Heart right ventricle (tissue), 16 donors: ENCODE results near the gene GRPEL1. TPM values are rescaled to one million over a fixed set of nuclear protein-coding genes. Genes with fewer than 3 reads are reported as not detected.

Experiments used
- ATAC-seq, 8 donors: fragments of 200-7000 bp; cut with Tn5 transposase; one replicate each; pipeline ENCODE4 v1.9.1; 2020; ENCODE audit warnings: mild to moderate bottlenecking in 8 of 8, moderate library complexity in 8 of 8, moderate number of reproducible peaks in 1 of 8
- DNase-seq, 2 donors: peaks; one replicate each; pipeline ENCODE4 v3.0.0-alpha.2; 2020
- H3K27ac ChIP-seq, 10 donors: fragments of 200-600 bp; sonication (generic) in 2 of 10; one replicate each; pipeline versions ENCODE4 v1.5.0 to v1.8.0; 2020 to 2022; ENCODE audit warnings: mild to moderate bottlenecking in 3 of 10
- H3K27me3 ChIP-seq, 7 donors: fragments of 200-600 bp; one replicate each; pipeline ENCODE4 v1.8.0; 2021 to 2022; ENCODE audit warnings: mild to moderate bottlenecking in 2 of 7
- H3K36me3 ChIP-seq, 9 donors: fragments of 200-600 bp; sonication (generic) in 1 of 9; one replicate each; pipeline versions ENCODE4 v1.5.0 to v1.8.0; 2020 to 2022; ENCODE audit warnings: mild to moderate bottlenecking in 2 of 9
- H3K4me1 ChIP-seq, 9 donors: fragments of 200-600 bp; sonication (generic) in 1 of 9; one replicate each; pipeline versions ENCODE4 v1.5.0 to v1.8.0; 2020 to 2022; ENCODE audit warnings: mild to moderate bottlenecking in 4 of 9
- H3K4me3 ChIP-seq, 10 donors: fragments of 200-600 bp; sonication (generic) in 2 of 10; one replicate each; pipeline versions ENCODE4 v1.5.0 to v1.8.0; 2020 to 2022; ENCODE audit warnings: mild to moderate bottlenecking in 7 of 10, moderate library complexity in 2 of 10
- H3K9me3 ChIP-seq, 11 donors: fragments of 200-600 bp in 10 of 11; sonication (generic) in 2 of 11; one replicate each; pipeline versions ENCODE4 v1.5.0 to v1.8.0; 2013 to 2022; ENCODE audit warnings: mild to moderate bottlenecking in 2 of 11, control low read depth in 1 of 11, moderate library complexity in 1 of 11
- WGBS, 2 donors: extraction: QIAGEN DNeasy Blood & Tissue Kit; methylation state at CpG; one replicate each; pipeline ENCODE4 v1.1.7; 2013; ENCODE audit warnings: inconsistent platforms in 1 of 2; 5-methylcytosine and 5-hydroxymethylcytosine counted together
- intact Hi-C, 10 donors: fragments of 100-400 bp; cut with DNase I; formaldehyde crosslinking; loops; one replicate each; pipeline versions ENCODE4 v1.11.1 to v1.14.2; 2022
- polyA plus RNA-seq, 2 donors: library from polyadenylated mRNA; stranded (reverse); fragments of 200-250 nt; gene quantifications; one replicate each; pipeline ENCODE4 v1.2.3, GENCODE V29; 2013
- total RNA-seq, 10 donors: library from RNA; stranded (reverse); fragmentation: NEBNext Ultra II Directional in 3 of 10; extraction: Animal tissue kit (Norgen Biotek cat#: 25700) in 3 of 10; gene quantifications; one replicate each; pipeline versions ENCODE4 v1.2.1 to v1.2.4, GENCODE V29; 2021 to 2023
- TF ChIP-seq, protein P1 (sequence below), 9 donors: fragments of 200-600 bp; sonication (generic) in 2 of 9; IDR thresholded peaks; one replicate each; pipeline versions ENCODE4 v1.5.0 to v1.8.0; 2021 to 2022; ENCODE audit warnings: antibody characterized with exemption in 9 of 9, mild to moderate bottlenecking in 5 of 9, moderate library complexity in 1 of 9
- donor health status: Arrhythmogenic right ventricular cardiomyopathy.
- donor health status: ischemic (EF 13 %, LVEDD 7.1; RV severe dilation, severe dysfunction).
- donor health status: healthy with polysubstance abuse.
- donor health status: DM: no; HTN: yes; CAD: no.
- donor health status: DM: no; HTN: no; CAD: no.
- donor health status: ischemic (EF 25% LVEDD 6.9; RV normal size, moderate dysfunction).
- donor health status: ischemic (EF 25% LVEDD 5.7; RV mildly dilated, moderate dysfunction).
- donor health status: healthy.
- donor health status: DM: yes; HTN: yes; CAD: no.
- donor health status: Ischemic cardiomyopathy.
- donor health status: ischemic (EF 35%, LVEDD 5.7; RV mildly dilated, moderate dysfunction).
- donor health status: nonischemic (EF 11% LVEDD 7.7; RV severe dilation, severe dysfunction).
- donor health status: DM: yes; HTN: yes; CAD: no.
- donor health status: PGD.
- donor health status: ischemic (EF 29% LVEDD 5.4; RV normal size, mild dysfunction).
- donor health status: nonischemic (EF 23%, LVEDD 6.1; RV moderate dilation, normal function).

GRPEL1 gene
- total and polyA plus RNA-seq, 12 donors = 38.7 to 83.3 (median 55.8) TPM

DNA sequence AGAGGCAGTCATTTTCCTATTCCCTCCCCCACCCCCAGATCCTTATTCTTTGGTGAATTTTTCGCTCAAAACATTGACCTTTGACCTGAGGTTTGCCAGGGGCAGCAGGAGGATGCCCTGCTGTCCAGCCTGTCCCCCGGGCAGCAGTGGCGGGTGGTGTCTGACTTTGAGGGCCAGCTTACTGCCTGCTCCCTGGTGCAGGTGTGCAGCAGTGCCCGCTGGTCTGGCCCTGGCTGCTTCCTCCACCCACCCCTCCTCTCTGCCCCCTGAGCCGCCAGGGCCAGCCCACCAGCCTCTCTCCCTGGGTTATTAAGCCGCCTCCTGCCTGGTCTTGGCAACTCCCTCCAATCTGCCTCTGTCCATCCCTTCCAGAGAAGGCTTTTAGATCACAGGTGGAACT lies 40.8 kb upstream of the GRPEL1 start:
- no peaks in the 10 kb centered on the region for H3K9me3 ChIP-seq
- intact Hi-C loops = loop anchor here in 2 of 10 donors (5.0 to 10.0 kb wide), 2 partner anchors 49 to 76 kb away; no protein-coding TSS in a partner anchor
- no peak for ATAC-seq
- no peak overlapping the region for H3K27ac ChIP-seq
- no peaks in the 10 kb centered on the region for H3K27me3 ChIP-seq
- no peak overlapping the region for H3K4me3 ChIP-seq
- H3K4me1 ChIP-seq = peaks cover 0 to 7% (median 5%) of the 10 kb centered on the region in 9 donors
- 92 to 93% methylated on average over 6 of the region's 6 CpGs for WGBS, 2 donors
- DNase-seq = no peak
- no peaks in the 10 kb centered on the region for H3K36me3 ChIP-seq
- TF ChIP-seq, protein P1, sequence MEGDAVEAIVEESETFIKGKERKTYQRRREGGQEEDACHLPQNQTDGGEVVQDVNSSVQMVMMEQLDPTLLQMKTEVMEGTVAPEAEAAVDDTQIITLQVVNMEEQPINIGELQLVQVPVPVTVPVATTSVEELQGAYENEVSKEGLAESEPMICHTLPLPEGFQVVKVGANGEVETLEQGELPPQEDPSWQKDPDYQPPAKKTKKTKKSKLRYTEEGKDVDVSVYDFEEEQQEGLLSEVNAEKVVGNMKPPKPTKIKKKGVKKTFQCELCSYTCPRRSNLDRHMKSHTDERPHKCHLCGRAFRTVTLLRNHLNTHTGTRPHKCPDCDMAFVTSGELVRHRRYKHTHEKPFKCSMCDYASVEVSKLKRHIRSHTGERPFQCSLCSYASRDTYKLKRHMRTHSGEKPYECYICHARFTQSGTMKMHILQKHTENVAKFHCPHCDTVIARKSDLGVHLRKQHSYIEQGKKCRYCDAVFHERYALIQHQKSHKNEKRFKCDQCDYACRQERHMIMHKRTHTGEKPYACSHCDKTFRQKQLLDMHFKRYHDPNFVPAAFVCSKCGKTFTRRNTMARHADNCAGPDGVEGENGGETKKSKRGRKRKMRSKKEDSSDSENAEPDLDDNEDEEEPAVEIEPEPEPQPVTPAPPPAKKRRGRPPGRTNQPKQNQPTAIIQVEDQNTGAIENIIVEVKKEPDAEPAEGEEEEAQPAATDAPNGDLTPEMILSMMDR (IDR thresholded peaks at IDR 0.05) = no peak

DNA sequence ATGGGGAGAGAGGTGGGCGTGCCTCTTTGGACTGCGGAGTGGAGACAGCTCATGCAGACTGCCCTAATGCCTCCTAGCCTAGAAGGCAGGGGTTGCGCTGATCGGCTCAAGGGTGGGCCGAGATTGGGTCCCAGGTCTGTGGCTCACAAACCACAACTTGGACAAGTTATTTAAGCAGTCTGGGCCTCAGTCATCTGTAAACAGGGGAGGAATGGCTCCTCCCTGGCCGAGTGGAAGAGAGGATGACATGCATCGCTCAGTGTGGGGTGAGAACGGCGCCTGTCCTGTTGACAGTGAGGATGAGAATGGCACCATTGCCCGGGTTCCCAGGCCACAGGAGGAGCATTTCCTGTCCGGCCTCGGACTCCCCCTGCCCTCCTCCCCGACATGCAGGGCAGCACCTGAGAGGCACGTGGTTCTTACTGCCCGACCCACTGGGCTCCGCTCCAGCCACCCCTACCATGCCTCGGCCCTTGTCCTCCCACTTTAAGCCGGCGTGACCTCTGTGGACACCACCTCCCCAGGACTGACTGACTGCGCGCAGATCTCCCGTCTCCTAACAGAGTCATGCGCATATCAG lies 40.3 kb upstream of the GRPEL1 start:
- H3K9me3 ChIP-seq = no peaks in the 10 kb centered on the region
- 91 to 92% methylated on average over 23 of the region's 23 CpGs for WGBS, 2 donors

DNA sequence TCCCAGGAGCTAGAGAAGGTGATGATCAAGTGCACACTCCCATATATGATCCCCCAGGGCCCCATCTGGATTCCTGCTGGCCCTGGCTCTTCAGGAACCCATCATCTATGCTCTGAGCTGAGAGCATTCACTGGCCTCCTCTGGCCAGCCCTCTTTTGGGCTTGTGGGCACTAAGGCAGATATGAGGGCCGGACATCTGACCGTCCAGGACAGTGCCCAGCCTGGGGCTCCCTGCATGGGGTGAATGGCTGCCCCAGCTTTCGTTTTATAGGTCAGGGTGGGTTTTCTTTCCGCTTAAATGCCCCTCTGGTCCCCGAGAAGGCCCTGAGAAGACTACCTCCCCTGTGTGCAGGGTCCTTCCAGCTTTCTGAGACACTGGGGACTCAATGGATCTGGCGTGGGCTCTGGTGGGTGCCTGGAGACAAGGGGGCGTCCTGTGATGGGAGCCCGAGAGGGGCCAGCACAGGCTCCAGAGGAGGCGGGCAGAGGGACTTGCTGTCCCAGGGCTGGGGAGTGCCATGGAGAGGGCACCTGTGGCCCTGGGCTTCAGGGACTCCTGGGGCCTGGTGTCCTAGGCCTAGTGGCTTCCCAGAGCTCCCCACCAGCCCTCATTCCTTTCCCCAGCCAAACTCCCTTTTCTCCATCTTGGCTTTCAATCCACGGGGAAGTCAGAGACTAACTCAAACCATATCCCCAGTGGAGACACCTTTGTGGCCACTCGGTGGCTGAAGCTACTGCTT lies 39.5 kb upstream of the GRPEL1 start:
- ATAC-seq (no peak), DNase-seq (no peak)
- intact Hi-C loops = loop anchor here in 2 of 10 donors (5.0 to 10.0 kb wide), 2 partner anchors 50 to 77 kb away; no protein-coding TSS in a partner anchor
- peaks cover 0 to 20% (median 14%) of the 10 kb centered on the region in 9 donors for H3K4me1 ChIP-seq
- no peak overlapping the region for H3K27ac ChIP-seq
- H3K9me3 ChIP-seq = no peaks in the 10 kb centered on the region
- no peaks in the 10 kb centered on the region for H3K36me3 ChIP-seq
- TF ChIP-seq, protein P1 (IDR thresholded peaks at IDR 0.05) = no peak
- WGBS, 2 donors = 87 to 92% methylated on average over 11 of the region's 11 CpGs
- no peak overlapping the region for H3K4me3 ChIP-seq
- H3K27me3 ChIP-seq = no peaks in the 10 kb centered on the region

More for the DNA sequence above, 40.3 kb upstream of the GRPEL1 start:
- no peaks in the 10 kb centered on the region for H3K27me3 ChIP-seq
- intact Hi-C loops = loop anchor here in 2 of 10 donors (5.0 to 10.0 kb wide), 2 partner anchors 49 to 77 kb away; no protein-coding TSS in a partner anchor
- no peak for ATAC-seq
- no peak overlapping the region for H3K4me3 ChIP-seq
- peaks cover 0 to 12% (median 8%) of the 10 kb centered on the region in 9 donors for H3K4me1 ChIP-seq
- no peak overlapping the region for H3K27ac ChIP-seq
- TF ChIP-seq, protein P1 (IDR thresholded peaks at IDR 0.05) = no peak
- no peaks in the 10 kb centered on the region for H3K36me3 ChIP-seq
- no peak for DNase-seq

DNA sequence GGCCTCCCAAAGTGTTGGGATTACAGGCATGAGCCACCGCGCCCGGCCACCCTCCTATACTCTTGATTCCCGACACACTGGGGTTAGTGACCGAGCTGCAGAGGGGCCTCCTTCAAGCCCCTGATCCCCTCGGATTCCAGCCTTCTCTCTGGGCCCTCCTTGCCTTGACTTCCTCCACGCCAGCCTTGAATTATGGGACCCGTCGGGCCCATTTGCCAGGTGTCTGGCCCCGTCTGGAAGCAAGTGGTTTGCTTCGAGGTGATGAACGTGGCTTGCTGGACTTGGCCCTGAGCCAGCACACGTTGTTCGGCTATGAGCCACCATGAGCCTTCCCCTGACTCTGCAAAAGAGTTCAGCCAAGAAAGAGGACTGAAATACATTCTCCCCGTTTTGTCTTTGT lies 37.4 kb upstream of the GRPEL1 start:
- H3K4me3 ChIP-seq = no peak overlapping the region
- H3K27me3 ChIP-seq = no peaks in the 10 kb centered on the region
- no peak for ATAC-seq
- H3K27ac ChIP-seq = no peak overlapping the region
- H3K9me3 ChIP-seq = no peaks in the 10 kb centered on the region
- H3K36me3 ChIP-seq = peaks cover 0 to 3% (median 0%) of the 10 kb centered on the region in 9 donors
- 66 to 68% methylated on average over 15 of the region's 15 CpGs for WGBS, 2 donors
- TF ChIP-seq, protein P1 (IDR thresholded peaks at IDR 0.05) = no peak
- peaks cover 3 to 29% (median 22%) of the 10 kb centered on the region in 9 donors for H3K4me1 ChIP-seq
- DNase-seq = no peak
- intact Hi-C loops = loop anchor here in 2 of 10 donors (5.0 to 10.0 kb wide), 2 partner anchors 52 to 80 kb away; no protein-coding TSS in a partner anchor
